HUES6 (cell line): Measurements from ENCODE around the gene KRTAP4-4.
"Not testable (repeated sequence)": the region's sequence is repeated elsewhere in the genome, so short reads cannot be mapped to it uniquely, and the experiment has no call there.

Source experiments
- H3K27ac ChIP-seq: 2 replicates; pipeline ENCODE4 v1.7.0; 2013; ENCODE audit warnings: low read depth, mild to moderate bottlenecking, low read length, inconsistent platforms
- H3K27me3 ChIP-seq: 2 replicates; pipeline ENCODE4 v1.6.1; 2013; ENCODE audit warnings: low read length; ENCODE audit not compliant: control insufficient read depth, insufficient read depth
- H3K36me3 ChIP-seq: 2 replicates; pipeline ENCODE4 v1.6.1; 2013; ENCODE audit warnings: low read length; ENCODE audit not compliant: control insufficient read depth, insufficient read depth
- H3K4me1 ChIP-seq: 2 replicates; pipeline ENCODE4 v1.6.1; 2013; ENCODE audit warnings: low read length; ENCODE audit not compliant: control insufficient read depth, insufficient read depth
- H3K4me3 ChIP-seq: 2 replicates; pipeline ENCODE4 v1.5.1; 2013; ENCODE audit warnings: low read depth, low read length
- H3K9ac ChIP-seq: one replicate; pipeline ENCODE4 v1.6.1; 2013; ENCODE audit warnings: mild to moderate bottlenecking, low read length
- H3K9me3 ChIP-seq: 2 replicates; pipeline ENCODE4 v1.6.1; 2013; ENCODE audit warnings: low read depth, low read length; ENCODE audit not compliant: control insufficient read depth, insufficient read depth

Gene KRTAP4-4

DNA sequence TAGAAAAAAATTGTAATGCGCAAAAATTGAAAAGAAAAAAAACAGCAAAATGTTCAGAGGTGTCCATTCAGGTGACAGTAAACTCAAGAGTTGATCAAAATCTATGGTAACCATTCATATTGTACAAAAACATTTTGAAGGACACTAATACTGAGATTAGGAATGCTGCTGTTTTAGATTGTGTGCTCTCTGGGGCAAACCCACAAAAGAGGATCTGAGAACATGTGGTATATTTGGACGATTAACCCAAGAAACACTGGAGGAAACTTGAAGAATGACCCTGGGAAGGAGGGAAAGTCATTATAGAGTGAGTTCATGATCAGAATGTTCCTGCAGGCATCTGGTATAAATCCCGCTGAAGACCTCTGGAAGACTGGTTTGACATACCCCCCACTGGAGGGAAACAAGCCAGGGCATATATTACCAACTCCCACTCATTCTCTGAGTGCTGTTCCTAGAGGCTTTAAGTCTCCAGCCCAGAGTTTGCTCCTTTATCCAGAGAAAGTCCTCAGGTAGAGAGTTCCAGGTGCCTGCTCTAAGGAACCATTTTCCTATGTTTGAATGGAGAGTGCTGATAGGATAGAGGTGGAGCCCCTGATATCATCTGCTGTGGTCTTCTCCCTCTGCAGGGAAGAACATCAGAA, 16.3 kb upstream of the KRTAP4-4 start:
- no peak overlapping the region for H3K27ac ChIP-seq
- no peaks in the 10 kb centered on the region for H3K9me3 ChIP-seq
- H3K36me3 ChIP-seq: no peaks in the 10 kb centered on the region
- no peaks in the 10 kb centered on the region for H3K27me3 ChIP-seq
- H3K4me1 ChIP-seq: no peaks in the 10 kb centered on the region
- no peak overlapping the region for H3K9ac ChIP-seq
- H3K4me3 ChIP-seq: no peak overlapping the region

DNA sequence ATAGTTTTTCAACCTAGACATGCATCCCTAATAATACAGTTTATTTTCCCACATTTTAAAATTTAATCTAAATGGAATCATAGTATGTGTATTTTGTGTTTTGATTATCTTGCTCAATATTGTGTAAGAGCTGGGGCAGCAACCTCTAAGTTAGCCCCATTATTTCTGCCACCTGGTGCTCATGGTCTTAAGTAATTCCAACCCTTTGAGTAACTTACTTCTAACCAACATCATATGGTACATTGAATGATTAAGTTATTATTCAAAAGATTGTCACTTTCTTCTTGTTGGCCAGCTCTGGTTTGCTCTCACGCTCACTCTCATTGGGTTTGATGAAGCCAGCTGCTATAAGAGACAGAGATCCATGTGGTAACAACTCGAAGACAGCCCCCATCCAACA, 11.3 kb upstream of the KRTAP4-4 start:
- Histone ChIP-seq H3K4me1 (no peaks in the 10 kb centered on the region; the same call in 1 of the 2 replicates), H3K9ac (no peak overlapping the region), H3K4me3 (no peak overlapping the region), H3K27ac (no peak overlapping the region), H3K9me3 (no peaks in the 10 kb centered on the region), H3K27me3 (no peaks in the 10 kb centered on the region), H3K36me3 (no peaks in the 10 kb centered on the region)

DNA sequence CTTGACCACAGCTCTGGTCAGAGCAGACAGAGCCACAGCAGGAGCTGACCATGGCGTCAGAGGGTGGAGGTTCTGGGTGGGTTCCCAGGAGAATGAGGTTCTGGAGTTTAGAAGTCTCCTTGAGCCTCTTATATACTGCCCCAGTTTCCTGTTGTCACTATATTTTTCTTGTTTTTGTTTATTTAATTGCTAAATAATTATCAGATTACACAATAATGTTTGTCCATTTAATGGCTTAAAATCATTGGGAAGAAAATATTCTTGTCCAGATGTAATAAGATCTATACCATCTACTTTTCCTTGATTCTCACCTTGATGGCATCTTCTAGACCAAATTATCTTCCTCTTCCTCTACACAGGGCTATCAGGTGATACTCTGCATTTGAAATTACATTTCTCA, 7.6 kb upstream of the KRTAP4-4 start, which contains the start of gene KRTAP4-3:
TSS of gene KRTAP4-3 (minus strand) at position 101 of the 400 bp plus-strand sequence. CDS start at position 52, 49 bp downstream.
- Histone ChIP-seq H3K9ac (no peak within 1 kb of the TSS), H3K27ac (no peak within 1 kb of the TSS), H3K4me3 (no peak within 1 kb of the TSS), H3K36me3 (no peaks in the 10 kb centered on the region), H3K9me3 (no peaks in the 10 kb centered on the region), H3K4me1 (no peaks in the 10 kb centered on the region; the same call in 1 of the 2 replicates), H3K27me3 (no peaks in the 10 kb centered on the region)

DNA sequence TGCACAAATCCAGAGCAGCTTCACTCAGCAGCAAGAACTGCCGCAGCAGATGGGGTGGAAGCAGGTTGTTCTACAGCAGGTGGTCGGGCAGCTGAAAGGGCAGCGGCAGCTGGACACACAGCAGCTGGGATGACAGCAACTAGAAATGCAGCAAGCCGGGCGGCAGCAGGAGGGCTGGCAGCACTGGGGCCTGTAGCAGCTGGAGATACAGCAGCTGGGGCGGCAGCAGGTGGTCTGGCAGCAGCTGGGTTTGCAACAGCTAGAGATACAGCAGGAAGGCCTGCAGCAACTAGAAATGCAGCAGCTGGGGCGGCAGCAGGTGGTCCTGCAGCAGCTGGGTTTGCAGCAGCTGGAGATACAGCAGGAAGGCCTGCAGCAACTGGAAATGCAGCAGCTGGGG, 7.0 kb upstream of the KRTAP4-4 start:
- H3K27me3 ChIP-seq: no peaks in the 10 kb centered on the region
- no peaks in the 10 kb centered on the region for H3K36me3 ChIP-seq
- H3K4me3 ChIP-seq: no peak overlapping the region
- H3K9me3 ChIP-seq: no peaks in the 10 kb centered on the region
- H3K27ac ChIP-seq: no peak overlapping the region
- no peak overlapping the region for H3K9ac ChIP-seq
- H3K4me1 ChIP-seq: no peaks in the 10 kb centered on the region; the same call in 1 of the 2 replicates

DNA sequence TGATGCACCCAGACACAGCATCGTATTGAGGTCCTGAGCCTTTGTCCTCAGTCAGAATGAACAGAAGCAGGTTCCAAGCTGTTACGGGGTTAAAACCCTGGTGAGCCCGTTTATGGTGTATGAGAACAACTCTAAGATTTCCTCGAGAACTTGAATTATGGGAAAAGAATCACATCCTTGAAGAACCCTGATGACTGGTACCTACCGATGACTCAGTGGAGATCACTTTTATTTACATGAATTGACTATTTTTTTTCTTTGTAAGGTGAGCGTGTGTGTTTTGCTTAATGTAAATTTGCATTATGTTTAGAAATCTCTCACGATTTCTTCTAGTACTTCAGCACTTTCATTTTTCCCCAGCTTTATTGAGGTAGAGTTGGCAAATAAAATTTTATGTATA, 3.3 kb upstream of the KRTAP4-4 start:
- Histone ChIP-seq H3K9me3 (no peaks in the 10 kb centered on the region), H3K36me3 (no peaks in the 10 kb centered on the region)

DNA sequence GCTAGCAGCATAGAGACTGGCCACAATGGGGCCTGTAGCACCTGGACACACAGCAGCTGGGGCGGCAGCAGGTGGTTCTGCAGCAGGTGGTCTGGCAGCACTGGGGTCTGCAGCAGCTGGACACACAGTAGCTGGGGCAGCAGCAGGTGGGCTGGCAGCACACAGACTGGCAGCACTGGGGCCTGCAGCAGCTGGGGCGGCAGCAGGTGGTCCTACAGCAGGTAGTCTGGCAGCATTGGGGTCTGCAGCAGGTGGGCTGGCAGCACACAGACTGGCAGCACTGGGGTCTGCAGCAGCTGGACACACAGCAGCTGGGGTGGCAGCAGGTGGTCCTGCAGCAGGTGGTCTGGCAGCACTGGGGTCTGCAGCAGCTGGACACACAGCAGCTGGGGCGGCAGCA, 358 bp downstream of the KRTAP4-4 start:
- H3K27me3 ChIP-seq, H3K9me3 ChIP-seq, H3K36me3 ChIP-seq, H3K27ac ChIP-seq, H3K4me1 ChIP-seq, H3K4me3 ChIP-seq, H3K9ac ChIP-seq: not testable (repeated sequence)

More for the DNA sequence above, 3.3 kb upstream of the KRTAP4-4 start:
- Histone ChIP-seq H3K4me1 (no peaks in the 10 kb centered on the region; the same call in 1 of the 2 replicates), H3K4me3 (no peak overlapping the region), H3K9ac (no peak overlapping the region), H3K27ac (no peak overlapping the region), H3K27me3 (no peaks in the 10 kb centered on the region; the same call in 1 of the 2 replicates)

DNA sequence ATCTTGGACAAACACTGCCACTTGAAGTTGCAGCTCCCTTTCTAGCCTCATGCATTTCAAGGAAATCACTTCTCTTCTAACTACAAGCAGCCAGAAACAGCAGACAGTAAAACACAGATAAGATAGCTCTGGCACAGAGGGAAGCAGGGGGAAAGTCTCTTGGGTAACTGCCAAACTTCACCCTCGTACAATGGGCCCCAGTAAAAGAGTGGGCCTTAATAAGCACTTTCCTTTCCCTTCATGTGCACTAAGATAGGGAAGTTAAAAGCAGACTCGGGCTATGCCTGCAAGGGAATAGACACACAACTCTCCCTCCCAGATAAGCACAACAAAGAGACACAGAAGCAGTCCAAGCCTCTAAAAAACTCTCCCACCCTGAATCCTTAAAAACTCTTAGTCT, 6.7 kb downstream of the KRTAP4-4 start:
- H3K9ac ChIP-seq: no peak overlapping the region

DNA sequence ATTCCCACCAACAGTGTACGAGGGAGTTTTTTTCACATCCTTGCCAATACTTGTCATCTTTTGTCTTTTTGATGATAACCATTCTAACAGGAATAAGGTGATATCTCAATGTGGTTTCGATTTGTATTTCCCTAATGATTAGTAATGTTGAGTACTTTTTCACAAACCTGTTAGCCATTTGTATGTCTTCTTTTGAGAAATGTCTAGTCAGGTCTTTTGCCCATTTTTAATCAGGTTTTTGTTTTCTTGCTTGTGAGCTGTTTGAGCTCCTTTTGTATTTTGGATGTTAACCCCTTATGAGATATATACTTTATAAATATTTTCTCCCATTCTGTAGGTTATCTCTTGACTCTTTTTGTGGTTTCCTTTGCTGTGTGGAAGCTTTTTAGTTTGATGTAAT, 9.0 kb downstream of the KRTAP4-4 start:
- Histone ChIP-seq H3K4me1 (no peaks in the 10 kb centered on the region), H3K4me3 (no peak overlapping the region), H3K36me3 (no peaks in the 10 kb centered on the region), H3K27me3 (no peaks in the 10 kb centered on the region; the same call in 1 of the 2 replicates), H3K9me3 (no peaks in the 10 kb centered on the region), H3K27ac (no peak overlapping the region), H3K9ac (no peak overlapping the region)

More for the DNA sequence above, 6.7 kb downstream of the KRTAP4-4 start:
- Histone ChIP-seq H3K27ac (no peak overlapping the region), H3K4me3 (no peak overlapping the region), H3K27me3 (no peaks in the 10 kb centered on the region), H3K4me1 (no peaks in the 10 kb centered on the region), H3K36me3 (no peaks in the 10 kb centered on the region), H3K9me3 (no peaks in the 10 kb centered on the region)

DNA sequence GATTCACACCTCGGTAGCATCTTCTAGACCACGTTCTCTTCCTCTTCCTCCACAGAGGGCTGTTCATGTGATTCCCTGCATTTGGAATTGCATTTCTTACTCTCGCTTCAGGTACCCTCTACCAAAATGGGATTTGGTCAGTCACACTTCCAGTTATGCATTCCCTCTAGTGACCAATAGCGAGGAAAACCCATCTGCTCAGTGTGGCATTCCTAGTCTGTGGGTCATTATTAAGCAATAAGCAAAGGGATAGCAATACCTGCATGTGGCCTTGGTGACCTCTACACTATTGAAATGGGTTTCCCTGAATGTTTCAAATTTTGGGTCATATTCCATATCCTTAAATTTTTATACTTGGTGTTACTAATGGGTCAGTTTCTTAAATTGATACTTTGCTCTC, 10.5 kb downstream of the KRTAP4-4 start:
- Histone ChIP-seq H3K27ac (no peak overlapping the region), H3K36me3 (no peaks in the 10 kb centered on the region), H3K9me3 (no peaks in the 10 kb centered on the region), H3K4me3 (no peak overlapping the region), H3K9ac (no peak overlapping the region), H3K4me1 (no peaks in the 10 kb centered on the region), H3K27me3 (no peaks in the 10 kb centered on the region; the same call in 1 of the 2 replicates)

DNA sequence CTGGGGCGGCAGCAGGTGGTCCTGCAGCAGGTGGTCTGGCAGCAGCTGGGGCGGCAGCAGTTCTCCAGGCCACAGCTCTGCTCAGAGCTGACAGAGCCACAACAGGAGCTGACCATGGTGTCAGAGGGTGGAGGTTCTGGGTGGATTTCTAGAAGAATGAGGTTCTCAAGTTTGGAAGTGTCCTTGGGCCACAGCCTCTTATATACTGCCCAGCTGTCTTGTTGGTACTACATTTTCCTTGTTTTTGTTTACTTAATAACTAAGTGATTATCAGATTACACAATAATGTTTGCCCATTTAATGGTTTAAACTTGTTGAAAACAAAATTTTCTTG, 10.9 kb downstream of the KRTAP4-4 start, which contains the start of gene KRTAP4-5:
TSS of gene KRTAP4-5 (minus strand) at position 174 of the 334 bp plus-strand sequence. CDS start at position 116, 58 bp downstream.
- Histone ChIP-seq H3K27ac (no peak within 1 kb of the TSS), H3K9me3 (no peaks in the 10 kb centered on the region), H3K4me1 (no peaks in the 10 kb centered on the region), H3K36me3 (no peaks in the 10 kb centered on the region), H3K27me3 (no peaks in the 10 kb centered on the region; the same call in 1 of the 2 replicates), H3K9ac (no peak within 1 kb of the TSS), H3K4me3 (no peak within 1 kb of the TSS)

DNA sequence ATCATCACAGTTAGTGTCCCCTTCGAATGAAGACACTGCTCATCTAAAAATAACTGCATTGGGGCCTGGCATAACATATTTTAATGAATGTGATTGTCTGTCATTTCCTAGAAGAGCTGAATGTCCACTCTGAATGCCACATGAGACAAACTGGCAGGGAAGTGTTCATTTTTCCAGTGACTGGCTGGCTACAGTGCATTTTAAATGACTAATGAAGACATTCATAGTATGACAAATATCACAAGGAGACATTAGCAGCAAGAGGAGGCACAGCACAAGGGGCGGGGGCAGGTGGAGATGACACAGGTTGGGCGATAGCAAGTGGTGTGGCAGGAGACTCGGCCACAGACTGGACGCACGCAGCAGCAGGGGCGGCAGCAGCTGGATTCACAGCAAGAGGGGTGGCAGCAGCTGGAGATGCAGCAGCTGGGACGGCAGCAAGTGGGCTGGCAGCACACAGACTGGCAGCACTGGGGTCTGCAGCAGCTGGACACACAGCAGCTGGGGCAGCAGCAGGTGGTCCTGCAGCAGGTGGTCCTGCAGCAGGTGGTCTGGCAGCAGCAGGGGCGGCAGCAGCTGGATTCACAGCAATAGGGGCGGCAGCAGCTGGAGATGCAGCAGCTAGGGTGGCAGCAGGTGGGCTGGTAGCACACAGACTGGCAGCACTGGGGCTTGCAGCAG, 11.4 kb downstream of the KRTAP4-4 start:
- H3K27me3 ChIP-seq, H3K4me3 ChIP-seq, H3K27ac ChIP-seq, H3K4me1 ChIP-seq, H3K36me3 ChIP-seq, H3K9ac ChIP-seq, H3K9me3 ChIP-seq: not testable (repeated sequence)
